IPS DF 6.9 (cell line): Measurements from ENCODE around the gene SLC25A48.

Source experiments
- DNase-seq: peaks from one replicate; pipeline ENCODE4 v3.0.0-alpha.2; 2013; ENCODE audit warnings: low read depth, low spot score
- H3K27ac ChIP-seq: one replicate; pipeline ENCODE4 v1.5.1; 2013; ENCODE audit warnings: low read length, control low read depth
- H3K27me3 ChIP-seq: 2 replicates; pipeline ENCODE4 v1.6.1; 2013; ENCODE audit warnings: mild to moderate bottlenecking, low read length; ENCODE audit not compliant: control insufficient read depth, insufficient read depth
- H3K36me3 ChIP-seq: 2 replicates; pipeline ENCODE4 v1.6.1; 2013; ENCODE audit warnings: low read length; ENCODE audit not compliant: control insufficient read depth, insufficient read depth
- H3K4me1 ChIP-seq: 2 replicates; pipeline ENCODE4 v1.6.1; 2013; ENCODE audit warnings: low read length; ENCODE audit not compliant: control insufficient read depth, insufficient read depth
- H3K4me3 ChIP-seq: 2 replicates; pipeline ENCODE4 v1.5.1; 2013; ENCODE audit warnings: mild to moderate bottlenecking, low read length
- H3K9me3 ChIP-seq: 2 replicates; pipeline ENCODE4 v1.6.1; 2013; ENCODE audit warnings: low read length, inconsistent platforms; ENCODE audit not compliant: control insufficient read depth, insufficient read depth
- WGBS: extraction: QIAGEN DNeasy Blood & Tissue Kit; methylation state at CpG from one replicate; pipeline ENCODE4 v1.1.7; 2013; ENCODE audit warnings: mixed read lengths, missing lambda C conversion rate; ENCODE audit not compliant: insufficient read length, insufficient coverage; 5-methylcytosine and 5-hydroxymethylcytosine counted together

SLC25A48 gene

DNA sequence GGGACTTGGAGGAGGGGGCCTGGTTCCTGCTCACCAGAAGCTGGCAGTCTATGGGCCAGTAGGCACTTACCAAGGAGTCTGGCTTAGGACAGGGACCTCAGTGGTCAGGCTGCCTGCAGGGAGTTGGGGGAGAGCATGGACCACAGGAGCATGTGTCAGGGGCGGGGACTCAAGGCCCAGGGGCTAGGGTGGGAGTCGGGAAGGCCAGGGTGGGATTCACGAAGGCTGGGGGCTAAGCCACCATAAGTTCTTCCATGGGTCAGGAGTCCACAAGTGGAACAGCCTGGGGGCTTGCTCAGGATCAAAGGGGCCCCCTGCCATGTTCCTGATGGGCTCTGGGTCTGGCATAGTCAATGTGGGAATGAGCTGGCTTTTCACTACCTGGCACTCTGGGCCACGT lies 11.5 kb upstream of the SLC25A48 start:
- Histone ChIP-seq H3K27me3 (no peaks in the 10 kb centered on the region), H3K4me3 (no peak overlapping the region), H3K27ac (no peak overlapping the region), H3K9me3 (no peaks in the 10 kb centered on the region), H3K4me1 (peaks cover 7% of the 10 kb centered on the region), H3K36me3 (no peaks in the 10 kb centered on the region)
- no CpG with 5 or more reads among the region's 4 CpGs for WGBS
- DNase-seq = no peak

- WGBS = no CpG with 5 or more reads among the region's 1 CpG
- H3K9me3 ChIP-seq = no peaks in the 10 kb centered on the region
Measured at GRCh38 chr5:135823881-135824280, 10.6 kb upstream of the SLC25A48 start.

GRCh38 chr5:135824541-135825041 lies 9.9 kb upstream of the SLC25A48 start:
- Histone ChIP-seq H3K4me1 (peaks cover 7% of the 10 kb centered on the region), H3K27ac (no peak overlapping the region), H3K4me3 (no peak overlapping the region), H3K36me3 (no peaks in the 10 kb centered on the region), H3K27me3 (no peaks in the 10 kb centered on the region), H3K9me3 (no peaks in the 10 kb centered on the region)
- DNase-seq = no peak
- WGBS = no CpG with 5 or more reads among the region's 7 CpGs

More at GRCh38 chr5:135823881-135824280, 10.6 kb upstream of the SLC25A48 start:
- Histone ChIP-seq H3K4me1 (peaks cover 7% of the 10 kb centered on the region), H3K27me3 (no peaks in the 10 kb centered on the region), H3K27ac (no peak overlapping the region), H3K4me3 (no peak overlapping the region), H3K36me3 (no peaks in the 10 kb centered on the region)
- DNase-seq = no peak

DNA sequence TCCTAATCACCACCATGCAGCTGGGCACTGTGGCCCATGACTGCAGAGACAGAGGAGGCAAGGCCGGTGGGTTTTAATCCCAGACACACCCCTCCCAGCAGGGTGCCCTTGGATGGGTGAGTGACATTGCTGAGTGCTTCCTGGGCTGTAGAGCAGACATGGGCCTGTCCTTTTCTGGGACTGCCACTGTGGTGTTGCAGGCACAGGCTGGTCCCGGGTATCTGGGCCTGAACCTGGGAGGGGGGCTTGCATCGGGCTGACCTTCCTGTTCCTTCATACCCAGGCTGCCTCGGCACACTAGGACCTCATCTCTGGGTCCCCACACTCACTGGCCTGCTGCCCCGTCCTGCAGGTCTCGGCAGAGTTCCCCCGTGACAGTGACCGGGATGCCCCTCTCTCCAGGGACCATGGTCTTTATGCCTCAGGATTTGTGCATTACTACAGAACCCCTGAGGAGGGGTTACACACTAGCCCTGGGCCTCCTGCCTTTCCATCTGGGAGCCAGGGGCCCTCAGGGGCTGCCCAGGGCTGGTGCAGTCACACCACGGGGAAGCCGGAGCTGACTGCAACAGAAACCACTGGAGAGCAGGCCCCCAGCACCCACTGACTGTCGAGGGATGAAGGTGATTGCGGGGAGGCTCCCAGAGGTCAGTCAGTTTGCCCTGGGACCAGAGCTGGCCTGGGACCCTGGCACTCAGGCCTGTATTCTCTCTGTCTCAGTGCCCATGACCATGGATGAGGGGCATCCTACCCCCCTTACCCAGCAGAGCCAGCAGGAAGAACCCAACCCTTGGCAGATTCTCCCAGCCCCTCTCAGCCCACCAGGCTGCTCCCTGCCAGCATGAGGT lies 8.9 kb upstream of the SLC25A48 start:
- no peak overlapping the region for H3K4me3 ChIP-seq
- no peaks in the 10 kb centered on the region for H3K9me3 ChIP-seq
- no peak for DNase-seq
- peaks cover 7% of the 10 kb centered on the region for H3K4me1 ChIP-seq
- WGBS = no CpG with 5 or more reads among the region's 12 CpGs
- no peaks in the 10 kb centered on the region for H3K36me3 ChIP-seq
- no peak overlapping the region for H3K27ac ChIP-seq
- no peaks in the 10 kb centered on the region for H3K27me3 ChIP-seq

- no peak overlapping the region for H3K4me3 ChIP-seq
- no peaks in the 10 kb centered on the region for H3K9me3 ChIP-seq
- no peak overlapping the region for H3K27ac ChIP-seq
- no peaks in the 10 kb centered on the region for H3K36me3 ChIP-seq
- H3K27me3 ChIP-seq = no peaks in the 10 kb centered on the region
- DNase-seq = no peak
- H3K4me1 ChIP-seq = peaks cover 5% of the 10 kb centered on the region; the same call in 1 of the 2 replicates
- no CpG with 5 or more reads among the region's 3 CpGs for WGBS
Measured at GRCh38 chr5:135826221-135826525, 8.3 kb upstream of the SLC25A48 start.

- H3K4me3 ChIP-seq = no peak overlapping the region
- no peaks in the 10 kb centered on the region for H3K4me1 ChIP-seq
- no CpG with 5 or more reads among the region's 8 CpGs for WGBS
- no peak overlapping the region for H3K27ac ChIP-seq
- no peaks in the 10 kb centered on the region for H3K27me3 ChIP-seq
- no peaks in the 10 kb centered on the region for H3K36me3 ChIP-seq
- no peak for DNase-seq
- no peaks in the 10 kb centered on the region for H3K9me3 ChIP-seq
Measured at GRCh38 chr5:135826994-135827671, 7.3 kb upstream of the SLC25A48 start.

DNA sequence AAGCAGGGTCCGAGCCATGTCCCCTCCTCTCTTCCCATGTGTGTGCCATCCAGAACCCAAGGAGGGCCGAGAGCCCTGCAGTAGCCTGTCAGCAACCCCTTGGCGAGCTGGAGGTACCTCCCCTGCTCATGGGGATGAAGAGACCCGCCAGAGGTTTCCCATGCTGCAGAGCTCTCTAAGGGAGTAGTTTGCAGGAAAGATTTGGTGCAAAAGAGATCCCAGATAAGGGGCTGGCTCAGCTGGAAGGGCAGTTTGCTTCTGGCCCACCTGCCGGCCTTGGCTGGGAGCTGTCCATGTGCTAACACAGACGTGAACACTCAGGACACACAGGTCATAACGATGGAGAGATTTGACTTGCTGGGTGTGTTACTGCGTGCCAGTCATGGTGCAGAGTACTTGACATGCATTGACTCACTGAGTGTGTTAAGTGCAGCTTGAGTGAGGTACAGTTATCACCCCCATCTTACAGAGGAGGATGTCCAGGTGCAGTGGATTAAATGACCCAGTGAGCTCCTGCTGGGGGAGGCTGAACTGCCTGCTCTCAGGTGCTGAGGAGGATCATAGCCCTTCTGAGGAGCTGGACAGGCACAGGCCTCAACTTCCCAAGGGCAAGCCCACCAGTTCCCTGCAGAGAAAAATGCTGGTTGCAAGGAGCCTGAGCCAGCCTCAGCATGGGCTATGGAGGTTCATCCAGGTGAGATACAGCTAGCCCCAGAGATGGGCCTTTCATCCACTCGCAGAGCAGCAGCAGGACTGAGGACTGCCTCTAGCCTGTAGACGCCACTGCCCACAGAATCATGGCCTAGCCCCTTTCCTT lies 6.3 kb upstream of the SLC25A48 start:
- no peaks in the 10 kb centered on the region for H3K27me3 ChIP-seq
- H3K27ac ChIP-seq = no peak overlapping the region
- no peak overlapping the region for H3K4me3 ChIP-seq
- H3K9me3 ChIP-seq = no peaks in the 10 kb centered on the region
- H3K4me1 ChIP-seq = no peaks in the 10 kb centered on the region
- H3K36me3 ChIP-seq = no peaks in the 10 kb centered on the region
- DNase-seq = no peak
- WGBS = no CpG with 5 or more reads among the region's 10 CpGs

- DNase-seq = no peak
Measured at GRCh38 chr5:135828782-135829127, 5.7 kb upstream of the SLC25A48 start.

GRCh38 chr5:135829179-135829578 lies 5.3 kb upstream of the SLC25A48 start:
- H3K36me3 ChIP-seq = no peaks in the 10 kb centered on the region

More at GRCh38 chr5:135828782-135829127, 5.7 kb upstream of the SLC25A48 start:
- WGBS = no CpG with 5 or more reads among the region's 2 CpGs
- H3K9me3 ChIP-seq = no peaks in the 10 kb centered on the region
- H3K4me1 ChIP-seq = no peaks in the 10 kb centered on the region
- peaks cover 3% of the 10 kb centered on the region; the same call in 1 of the 2 replicates for H3K27me3 ChIP-seq
- no peak overlapping the region for H3K4me3 ChIP-seq
- H3K27ac ChIP-seq = no peak overlapping the region
- H3K36me3 ChIP-seq = no peaks in the 10 kb centered on the region

More at GRCh38 chr5:135829179-135829578, 5.3 kb upstream of the SLC25A48 start:
- Histone ChIP-seq H3K27ac (no peak overlapping the region), H3K4me3 (no peak overlapping the region), H3K4me1 (peaks cover under 1% of the 10 kb centered on the region; the same call in 1 of the 2 replicates), H3K27me3 (peaks cover 7% of the 10 kb centered on the region; the same call in 1 of the 2 replicates), H3K9me3 (no peaks in the 10 kb centered on the region)
- no CpG with 5 or more reads among the region's 7 CpGs for WGBS
- DNase-seq = no peak
